Activated naive CD8-positive, alpha-beta T cell treated with anti-CD3 and anti-CD28 coated beads, Interleukin-2, amount 10 ng/mL, durations not matched to agents 7 days and 5 days (primary cell): Measurements from ENCODE around the gene ERBIN. TPM values are rescaled to one million over a fixed set of nuclear protein-coding genes. Genes with fewer than 3 reads are reported as not detected.

ENCODE experiments used
- ATAC-seq: fragments of 150-1000 bp; cut with Tn5 transposase; one replicate; pipeline ENCODE4 v1.10.0; 2021; ENCODE audit warnings: low read depth, moderate library complexity
- POLR2A ChIA-PET: fragments of 350-600 bp; sonication (Branson Sonifier 250); formaldehyde crosslinking; loops from one replicate; lab custom pipeline; 2021; ENCODE audit warnings: antibody characterized with exemption; lab: Charles Lee
- DNase-seq: peaks from one replicate; pipeline ENCODE4 v3.0.0; 2021
- H3K27ac Mint-ChIP-seq: one replicate; pipeline ENCODE4 v1.8.0; 2022; ENCODE audit warnings: mild to moderate bottlenecking, mixed read lengths
- H3K27me3 Mint-ChIP-seq: one replicate; pipeline ENCODE4 v1.8.0; 2022; ENCODE audit warnings: mild to moderate bottlenecking, moderate library complexity, mixed read lengths
- H3K36me3 Mint-ChIP-seq: one replicate; pipeline ENCODE4 v1.8.0; 2021; ENCODE audit warnings: mild to moderate bottlenecking, mixed read lengths
- H3K4me1 Mint-ChIP-seq: one replicate; pipeline ENCODE4 v1.8.0; 2021; ENCODE audit warnings: mixed read lengths
- H3K4me3 Mint-ChIP-seq: one replicate; pipeline ENCODE4 v1.8.0; 2022; ENCODE audit warnings: mild to moderate bottlenecking, moderate library complexity, mixed read lengths
- H3K9me3 Mint-ChIP-seq: one replicate; pipeline ENCODE4 v1.8.0; 2021; ENCODE audit warnings: mixed read lengths
- total RNA-seq, 2 experiments: library from RNA; stranded (reverse); gene quantifications; one replicate each; pipeline ENCODE4 v1.2.3, GENCODE V29; 2021

Gene ERBIN
- total RNA-seq, 2 experiments from 2014 or later = 63.4 to 66.7 TPM

DNA sequence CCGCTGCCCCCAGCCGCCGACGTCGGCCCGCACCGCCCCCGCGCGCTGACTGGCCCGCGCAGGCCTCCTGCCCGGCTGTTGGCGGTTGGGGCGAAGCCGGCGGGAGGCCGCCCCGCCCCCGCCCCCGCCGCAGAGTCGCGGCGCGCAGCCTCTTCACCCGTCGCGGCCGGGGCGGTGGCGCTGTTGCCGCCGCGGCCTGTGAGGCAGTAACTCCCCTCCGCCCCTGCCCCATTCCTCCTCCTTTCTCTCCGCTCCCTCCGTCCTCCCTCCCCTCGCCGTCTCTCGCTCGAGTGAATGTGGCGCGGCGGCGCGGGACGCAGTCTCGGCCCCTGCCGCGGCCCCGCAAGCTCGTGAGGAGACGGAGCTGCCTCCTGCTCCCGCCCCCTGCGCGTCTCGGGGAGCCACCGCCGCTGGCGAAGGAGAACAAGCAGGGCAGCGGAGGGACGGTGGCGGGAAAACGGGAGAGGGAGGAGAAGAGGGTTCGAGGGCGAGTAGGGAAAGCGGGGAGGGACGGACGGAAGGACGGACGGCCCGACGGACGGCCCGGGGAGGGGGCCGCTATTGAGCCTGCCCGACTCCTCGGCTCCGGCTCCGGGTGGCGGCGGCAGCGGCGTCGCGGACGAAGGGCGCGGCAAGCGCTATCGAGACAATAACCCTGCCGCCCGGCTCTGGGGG, 637 bp upstream of the ERBIN start:
- Mint-ChIP-seq H3K36me3 (peaks cover 10% of the 10 kb centered on the region), H3K27ac (peak overlapping the region; percentile 94), H3K4me3 (peak overlapping the region; percentile 89), H3K9me3 (no peaks in the 10 kb centered on the region), H3K27me3 (peaks cover 14% of the 10 kb centered on the region), H3K4me1 (peaks cover 23% of the 10 kb centered on the region)
- no peak for DNase-seq
- POLR2A ChIA-PET = interaction anchor here (0.7 to 3.1 kb wide), 16 partner anchors 26 to 1236 kb away, joined by 3 to 34 read pairs (median 4); partner anchors contain the start of genes CENPK, NLN, SGTB and SREK1
- ATAC-seq = peak; percentile 62

GRCh38 chr5:65926893-65927292, 518 bp downstream of the ERBIN start:
- no peaks in the 10 kb centered on the region for H3K9me3 Mint-ChIP-seq
- peak overlapping the region; percentile 99 for H3K4me3 Mint-ChIP-seq
- H3K27ac Mint-ChIP-seq = peak overlapping the region; percentile 91
- peaks cover 26% of the 10 kb centered on the region for H3K4me1 Mint-ChIP-seq
- POLR2A ChIA-PET = interaction anchor here (0.7 to 3.1 kb wide), 8 partner anchors 24 to 364 kb away, joined by 3 to 34 read pairs (median 4); partner anchors contain the start of genes CENPK, NLN, SGTB and SREK1
- ATAC-seq (no peak), DNase-seq (no peak)
- peaks cover 12% of the 10 kb centered on the region for H3K27me3 Mint-ChIP-seq
- peaks cover 10% of the 10 kb centered on the region for H3K36me3 Mint-ChIP-seq

DNA sequence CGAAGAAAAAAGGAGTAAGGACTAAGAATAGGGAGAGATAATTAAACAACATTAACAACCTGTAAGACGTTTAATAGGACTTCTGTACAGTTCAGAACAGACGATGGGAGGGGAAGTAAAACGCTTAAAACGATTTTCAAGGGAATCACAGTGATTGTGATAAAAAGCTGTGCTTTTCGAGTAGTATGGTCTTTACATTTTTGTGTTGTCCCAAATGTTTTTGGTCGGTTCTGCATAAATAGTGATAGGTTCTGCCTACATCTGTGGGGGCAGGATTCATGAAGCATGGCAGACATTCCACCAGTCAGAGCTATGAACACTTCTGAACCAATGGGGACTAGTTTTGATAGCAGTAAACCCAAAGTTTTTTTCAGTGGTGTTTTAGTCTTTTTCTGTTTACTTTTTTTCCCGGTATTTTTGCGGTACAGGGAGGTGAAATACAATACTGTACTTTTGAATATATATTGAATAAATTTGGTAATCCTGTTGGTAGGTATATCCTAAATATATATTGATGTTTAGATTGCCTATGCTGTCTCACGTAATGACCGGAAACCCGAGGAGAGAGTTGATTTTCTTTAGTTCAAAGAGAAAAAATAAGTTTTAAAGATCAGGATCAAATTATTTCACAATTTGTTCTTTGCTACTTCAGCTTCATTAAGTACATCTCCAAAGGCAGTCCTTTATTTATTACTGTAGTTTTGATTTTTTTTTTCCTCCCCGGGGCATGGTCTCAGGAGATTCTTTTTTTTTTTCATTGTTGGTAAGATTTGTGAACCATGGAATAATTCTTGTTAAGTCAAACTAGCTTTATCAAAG, 1.3 kb downstream of the ERBIN start:
- ATAC-seq (peak; percentile 22), DNase-seq (no peak)
- peak overlapping the region; percentile 99 for H3K4me3 Mint-ChIP-seq
- peaks cover 30% of the 10 kb centered on the region for H3K4me1 Mint-ChIP-seq
- peak overlapping the region; percentile 91 for H3K27ac Mint-ChIP-seq
- no peaks in the 10 kb centered on the region for H3K9me3 Mint-ChIP-seq
- peaks cover 10% of the 10 kb centered on the region for H3K36me3 Mint-ChIP-seq
- POLR2A ChIA-PET = interaction anchor here (0.9 to 1.1 kb wide), 2 partner anchors 166 to 216 kb away, joined by 3 to 5 read pairs; partner anchors contain the start of gene SREK1
- H3K27me3 Mint-ChIP-seq = peaks cover 12% of the 10 kb centered on the region

DNA sequence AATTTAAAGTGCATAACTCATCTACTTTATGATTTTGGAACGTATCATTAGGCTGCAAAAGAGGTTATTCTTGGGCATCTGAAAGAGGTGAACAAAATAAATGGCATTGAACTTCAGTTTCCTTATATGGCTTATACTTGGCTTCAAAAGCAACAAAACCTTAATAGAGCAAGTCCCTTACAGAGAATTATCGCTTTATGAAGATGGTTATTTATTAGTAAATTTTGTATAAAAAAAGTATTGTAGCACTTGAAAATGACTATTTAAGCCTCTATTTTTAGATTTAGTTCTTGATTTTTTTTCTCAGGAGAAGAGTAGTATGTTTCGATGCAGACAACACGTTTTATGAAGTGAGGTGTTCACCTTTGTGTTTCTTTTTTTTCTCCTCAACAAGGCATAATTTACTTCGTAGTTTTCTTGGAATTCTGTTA, 2.0 kb downstream of the ERBIN start:
- H3K27me3 Mint-ChIP-seq = peaks cover 8% of the 10 kb centered on the region
- no peak for DNase-seq
- H3K9me3 Mint-ChIP-seq = no peaks in the 10 kb centered on the region
- POLR2A ChIA-PET = interaction anchor here (0.9 to 1.1 kb wide), 2 partner anchors 167 to 216 kb away, joined by 3 to 5 read pairs; partner anchors contain the start of gene SREK1
- H3K27ac Mint-ChIP-seq = peak overlapping the region; percentile 91
- ATAC-seq = no peak
- peaks cover 14% of the 10 kb centered on the region for H3K36me3 Mint-ChIP-seq
- H3K4me1 Mint-ChIP-seq = peaks cover 35% of the 10 kb centered on the region
- peak overlapping the region; percentile 99 for H3K4me3 Mint-ChIP-seq

- H3K4me1 Mint-ChIP-seq = peaks cover 38% of the 10 kb centered on the region
- peaks cover 7% of the 10 kb centered on the region for H3K27me3 Mint-ChIP-seq
- H3K4me3 Mint-ChIP-seq = peak overlapping the region; percentile 99
- no peaks in the 10 kb centered on the region for H3K9me3 Mint-ChIP-seq
- H3K36me3 Mint-ChIP-seq = peaks cover 14% of the 10 kb centered on the region
- DNase-seq (no peak), ATAC-seq (no peak)
- POLR2A ChIA-PET = no interaction called here
- H3K27ac Mint-ChIP-seq = no peak overlapping the region
Observed at GRCh38 chr5:65928860-65929259, 2.5 kb downstream of the ERBIN start.

GRCh38 chr5:65932676-65933075, 6.3 kb downstream of the ERBIN start:
- no peak for DNase-seq
- Mint-ChIP-seq H3K27me3 (no peaks in the 10 kb centered on the region), H3K4me3 (no peak overlapping the region), H3K36me3 (peaks cover 27% of the 10 kb centered on the region), H3K4me1 (peaks cover 35% of the 10 kb centered on the region), H3K27ac (no peak overlapping the region), H3K9me3 (no peaks in the 10 kb centered on the region)
- ATAC-seq = no peak
- POLR2A ChIA-PET = no interaction called here

DNA sequence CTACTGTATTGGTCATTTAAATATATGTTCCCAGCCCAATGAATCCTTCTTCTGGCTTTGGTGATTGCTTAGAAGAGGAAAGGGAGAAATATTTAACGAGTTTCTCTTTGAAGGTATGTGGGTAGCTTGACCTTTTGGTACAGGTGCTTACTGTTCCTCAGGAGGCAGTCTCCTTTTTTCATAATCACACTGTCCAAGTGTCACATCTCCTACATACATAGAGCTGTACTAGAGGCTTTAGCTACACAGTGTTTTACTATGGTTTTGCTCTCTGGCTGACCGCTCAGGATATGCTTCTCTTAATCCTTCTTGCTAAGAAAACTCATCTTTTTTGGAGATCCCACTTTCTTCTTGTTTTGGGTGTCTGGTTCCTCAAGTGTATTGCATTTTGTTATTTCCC, 6.9 kb downstream of the ERBIN start:
- POLR2A ChIA-PET = no interaction called here
- Mint-ChIP-seq H3K27ac (no peak overlapping the region), H3K36me3 (peaks cover 28% of the 10 kb centered on the region), H3K27me3 (no peaks in the 10 kb centered on the region), H3K4me1 (peaks cover 35% of the 10 kb centered on the region), H3K4me3 (no peak overlapping the region), H3K9me3 (no peaks in the 10 kb centered on the region)
- DNase-seq (no peak), ATAC-seq (no peak)

- Mint-ChIP-seq H3K27ac (no peak overlapping the region), H3K9me3 (peaks cover 2% of the 10 kb centered on the region), H3K36me3 (peaks cover 30% of the 10 kb centered on the region), H3K27me3 (no peaks in the 10 kb centered on the region), H3K4me3 (no peak overlapping the region), H3K4me1 (peaks cover 10% of the 10 kb centered on the region)
- DNase-seq = no peak
- no peak for ATAC-seq
- POLR2A ChIA-PET = no interaction called here
Observed at GRCh38 chr5:65938256-65938655, 11.9 kb downstream of the ERBIN start.

DNA sequence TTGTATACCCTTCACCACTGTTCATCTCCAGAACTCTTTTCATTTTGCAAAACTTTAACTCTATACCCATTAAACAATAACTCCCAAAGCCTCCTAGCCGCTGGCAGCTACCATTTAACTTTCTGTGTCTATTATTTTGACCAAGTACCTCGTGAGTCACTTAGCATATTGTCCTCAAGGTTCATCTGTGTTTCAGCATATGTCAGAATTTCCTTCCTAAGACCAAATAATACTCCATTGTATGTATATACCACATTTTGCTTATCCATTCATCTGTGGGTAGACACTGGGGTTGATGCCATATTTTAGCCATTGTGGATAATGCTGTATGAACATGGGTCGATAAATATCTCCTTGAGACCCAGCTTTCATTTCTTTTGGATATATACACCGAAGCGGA, 17.4 kb downstream of the ERBIN start:
- POLR2A ChIA-PET = no interaction called here
- no peaks in the 10 kb centered on the region for H3K4me1 Mint-ChIP-seq
- no peaks in the 10 kb centered on the region for H3K27me3 Mint-ChIP-seq
- ATAC-seq (no peak), DNase-seq (no peak)
- H3K4me3 Mint-ChIP-seq = no peak overlapping the region
- no peak overlapping the region for H3K27ac Mint-ChIP-seq
- peaks cover 3% of the 10 kb centered on the region for H3K9me3 Mint-ChIP-seq
- peaks cover 34% of the 10 kb centered on the region for H3K36me3 Mint-ChIP-seq

- no peak overlapping the region for H3K4me3 Mint-ChIP-seq
Observed at GRCh38 chr5:65946198-65946745, 19.9 kb downstream of the ERBIN start.

GRCh38 chr5:65948115-65948747, 21.9 kb downstream of the ERBIN start:
- no peak overlapping the region for H3K4me3 Mint-ChIP-seq
- peaks cover 1% of the 10 kb centered on the region for H3K9me3 Mint-ChIP-seq
- H3K4me1 Mint-ChIP-seq = no peaks in the 10 kb centered on the region
- no peak overlapping the region for H3K27ac Mint-ChIP-seq
- H3K27me3 Mint-ChIP-seq = no peaks in the 10 kb centered on the region
- DNase-seq (no peak), ATAC-seq (no peak)
- POLR2A ChIA-PET = no interaction called here
- peaks cover 28% of the 10 kb centered on the region for H3K36me3 Mint-ChIP-seq

More at GRCh38 chr5:65946198-65946745, 19.9 kb downstream of the ERBIN start:
- no peaks in the 10 kb centered on the region for H3K4me1 Mint-ChIP-seq
- ATAC-seq (no peak), DNase-seq (no peak)
- H3K27ac Mint-ChIP-seq = no peak overlapping the region
- POLR2A ChIA-PET = no interaction called here
- peaks cover 1% of the 10 kb centered on the region for H3K9me3 Mint-ChIP-seq
- H3K27me3 Mint-ChIP-seq = no peaks in the 10 kb centered on the region
- peaks cover 35% of the 10 kb centered on the region for H3K36me3 Mint-ChIP-seq

DNA sequence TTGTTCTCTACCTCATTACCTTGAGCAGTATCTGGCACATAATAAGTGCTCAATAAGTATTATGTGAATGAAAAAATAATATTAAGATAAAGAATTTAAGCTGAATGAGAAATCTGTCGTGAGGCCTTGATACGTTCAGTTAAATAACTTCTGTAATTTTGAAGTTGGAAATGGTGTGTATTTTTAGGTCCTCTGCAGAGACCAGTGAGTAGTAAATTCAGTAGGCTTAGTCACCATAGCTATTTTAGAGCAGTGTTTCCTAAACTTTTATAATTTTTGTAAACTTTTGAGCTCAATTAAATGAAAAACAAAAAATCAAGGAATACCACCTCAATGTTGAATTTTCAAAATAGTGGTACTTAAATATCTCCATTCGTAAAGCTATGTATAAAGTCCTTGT, 25.0 kb downstream of the ERBIN start:
- Mint-ChIP-seq H3K4me3 (no peak overlapping the region), H3K27ac (no peak overlapping the region), H3K9me3 (no peaks in the 10 kb centered on the region), H3K36me3 (peaks cover 23% of the 10 kb centered on the region), H3K4me1 (no peaks in the 10 kb centered on the region), H3K27me3 (no peaks in the 10 kb centered on the region)
- POLR2A ChIA-PET = interaction anchor here (1.1 kb wide), 1 partner anchor 25 kb away, joined by 3 read pairs; the partner anchor contains the start of gene ERBIN
- ATAC-seq (no peak), DNase-seq (no peak)

- no peak overlapping the region for H3K27ac Mint-ChIP-seq
- H3K4me1 Mint-ChIP-seq = no peaks in the 10 kb centered on the region
- POLR2A ChIA-PET = no interaction called here
- H3K9me3 Mint-ChIP-seq = peaks cover under 1% of the 10 kb centered on the region
- DNase-seq (no peak), ATAC-seq (no peak)
- H3K4me3 Mint-ChIP-seq = no peak overlapping the region
- H3K27me3 Mint-ChIP-seq = no peaks in the 10 kb centered on the region
- peaks cover 18% of the 10 kb centered on the region for H3K36me3 Mint-ChIP-seq
Observed at GRCh38 chr5:65952259-65952658, 25.9 kb downstream of the ERBIN start.
